ENCODE data around the gene ALDH1A3.
"Not testable (repeated sequence)": the region's sequence is repeated elsewhere in the genome, so short reads cannot be mapped to it uniquely, and the experiment has no call there.

ALDH1A3 gene

DNA sequence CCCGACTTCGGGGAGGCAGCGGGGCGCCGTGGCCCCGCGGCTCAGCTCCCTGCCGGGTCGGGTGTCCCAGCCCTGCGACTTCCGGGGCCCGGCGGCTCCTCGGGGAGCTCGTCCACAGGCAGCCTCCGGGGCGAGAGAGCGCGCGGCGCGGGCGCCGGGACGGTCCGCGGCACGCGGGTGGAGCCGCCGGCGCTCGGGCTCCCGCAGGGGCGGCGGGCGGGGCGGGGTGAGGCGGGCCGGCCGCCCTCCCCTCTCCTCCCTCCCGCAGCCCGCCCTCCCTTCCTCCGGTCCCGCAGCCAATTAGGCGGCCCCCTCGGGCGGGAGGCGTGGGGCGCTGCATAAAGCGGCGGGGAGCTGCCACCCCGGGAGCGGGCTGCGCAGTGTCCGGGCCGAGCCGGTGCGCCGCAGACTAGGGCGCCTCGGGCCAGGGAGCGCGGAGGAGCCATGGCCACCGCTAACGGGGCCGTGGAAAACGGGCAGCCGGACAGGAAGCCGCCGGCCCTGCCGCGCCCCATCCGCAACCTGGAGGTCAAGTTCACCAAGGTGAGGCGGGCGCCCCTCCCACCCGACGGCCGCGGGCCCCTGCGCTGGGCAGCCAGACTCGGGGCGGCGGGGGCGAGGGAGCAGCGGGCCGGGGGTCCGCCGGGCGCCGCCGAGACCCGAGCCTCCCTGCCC is at the start of gene ALDH1A3:
Gene ALDH1A3 (plus strand): TSS at position 368 of the 675 bp plus-strand sequence. CDS start 77 bp downstream, at position 445.
- DNase-seq, result peak; percentile 29 to 39

DNA sequence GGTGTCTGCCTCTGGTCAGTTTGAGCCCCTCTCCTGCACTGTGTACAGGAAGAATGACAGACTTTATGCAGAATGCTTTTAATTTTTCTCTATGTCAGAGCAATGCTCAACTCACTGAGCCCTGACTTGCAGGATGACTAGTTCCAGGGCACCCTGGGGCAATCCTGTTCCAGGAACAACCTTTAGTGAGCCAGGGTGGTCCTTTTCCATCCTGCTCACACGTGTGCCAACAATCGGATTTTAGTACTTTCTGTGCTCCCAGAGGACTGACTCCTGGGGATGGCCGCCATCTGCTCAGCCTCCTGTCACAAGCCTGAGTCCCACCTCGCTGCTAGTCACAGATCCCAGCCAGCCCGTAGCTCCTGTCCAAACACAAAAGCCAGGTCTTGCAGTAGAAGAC is 48.2 kb upstream of the ALDH1A3 start:
- DNase-seq, result no peak

DNA sequence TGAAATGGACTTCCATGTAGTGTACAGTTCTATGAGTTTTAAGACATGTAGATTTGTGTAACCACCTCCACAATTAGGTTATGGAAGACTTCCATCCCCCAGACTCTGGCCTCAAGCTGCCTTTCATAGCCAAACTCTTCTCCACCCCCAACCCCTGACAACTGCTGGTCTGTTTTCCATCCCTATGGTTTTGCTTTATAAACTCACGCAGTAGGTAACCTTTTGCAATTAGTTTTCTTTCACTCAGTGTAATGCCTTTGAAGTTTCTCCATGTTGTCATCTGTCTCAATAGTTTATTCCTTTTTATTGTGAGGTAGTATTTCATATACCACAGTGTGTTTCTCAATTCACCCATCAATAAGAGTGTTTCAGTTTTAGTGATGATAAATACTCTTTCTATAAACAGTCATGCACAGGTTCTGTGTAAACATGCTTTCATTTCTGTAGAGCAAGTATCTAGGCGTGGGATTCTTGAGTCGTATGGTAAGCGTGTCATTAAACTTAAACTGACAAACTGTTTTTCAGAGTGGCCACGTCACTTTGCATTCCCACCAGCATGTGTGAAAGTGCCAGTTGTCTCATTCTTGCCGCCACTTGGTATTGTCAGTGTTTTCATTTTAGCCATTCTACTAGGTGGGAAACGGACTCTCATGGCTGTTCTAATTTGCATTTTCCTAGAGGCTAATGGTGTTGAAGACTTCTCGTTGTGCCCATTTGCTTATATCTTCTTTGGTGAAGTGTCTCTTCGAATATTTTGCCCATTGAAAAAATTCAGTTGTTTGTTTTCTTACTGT is 47.3 kb upstream of the ALDH1A3 start:
- DNase-seq, result no peak

DNA sequence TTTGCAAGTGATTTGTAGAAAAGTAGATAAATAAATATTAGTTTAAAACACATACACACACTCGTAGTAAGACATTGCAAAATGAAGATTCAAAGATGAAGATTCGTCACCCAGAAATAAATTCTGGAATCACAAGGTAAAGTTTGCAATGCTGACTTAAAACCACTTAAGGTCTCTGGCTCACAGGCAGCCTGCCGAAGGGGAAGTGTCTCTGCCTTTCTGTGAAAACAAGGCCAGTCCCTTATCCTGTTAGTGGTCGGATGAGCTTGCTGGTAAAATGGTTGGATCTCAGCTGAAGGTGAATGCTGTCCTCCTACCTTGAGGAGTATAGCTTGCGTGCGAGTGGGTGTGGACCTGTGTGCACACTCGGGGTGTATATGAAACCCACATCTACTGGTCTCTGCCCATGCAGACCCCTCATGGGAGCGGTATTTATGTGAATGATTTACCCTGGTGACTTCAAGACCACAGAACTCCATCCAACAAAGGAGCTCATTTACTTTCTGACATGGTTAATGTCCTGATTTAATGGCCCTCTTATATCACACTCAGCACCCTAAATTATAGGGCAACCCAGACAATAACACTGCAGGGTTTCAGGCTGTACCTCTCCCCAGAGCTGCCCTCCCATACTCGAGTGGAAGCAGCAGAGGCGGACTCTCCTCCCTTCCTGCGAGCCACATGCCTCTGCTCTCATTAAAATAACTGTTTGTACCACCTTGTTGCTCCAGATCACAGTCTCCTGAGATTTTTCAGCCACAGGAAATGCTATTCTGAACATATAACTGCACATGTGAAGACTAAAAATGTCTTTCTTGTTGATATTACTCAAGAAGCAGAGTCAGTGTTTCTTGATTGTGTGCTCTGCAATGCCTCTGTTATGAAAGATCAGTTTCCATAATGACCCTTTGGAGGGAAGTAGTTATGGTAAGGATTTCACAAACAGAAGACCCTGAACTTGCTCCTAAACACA is 45.9 kb upstream of the ALDH1A3 start:
- no peak for DNase-seq

DNA sequence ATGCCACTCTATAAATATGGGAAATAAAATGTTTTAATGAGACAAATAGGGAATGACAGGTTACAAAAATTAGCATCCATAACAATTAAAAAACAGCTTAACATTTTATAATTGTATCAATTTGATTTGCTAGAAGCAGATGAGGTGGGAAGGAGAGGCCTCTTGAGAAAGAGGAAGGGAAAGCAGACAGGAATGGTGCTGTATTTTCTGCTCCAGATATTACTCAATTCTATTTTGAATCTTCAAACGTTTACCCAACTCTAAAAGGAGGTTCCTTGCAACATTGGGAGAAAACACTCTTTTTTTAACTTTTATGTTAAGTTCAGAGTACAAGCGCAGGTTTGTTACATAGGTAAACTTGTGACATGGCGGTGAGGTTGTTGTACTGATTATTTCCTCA is 44.9 kb upstream of the ALDH1A3 start:
- no peak for DNase-seq

DNA sequence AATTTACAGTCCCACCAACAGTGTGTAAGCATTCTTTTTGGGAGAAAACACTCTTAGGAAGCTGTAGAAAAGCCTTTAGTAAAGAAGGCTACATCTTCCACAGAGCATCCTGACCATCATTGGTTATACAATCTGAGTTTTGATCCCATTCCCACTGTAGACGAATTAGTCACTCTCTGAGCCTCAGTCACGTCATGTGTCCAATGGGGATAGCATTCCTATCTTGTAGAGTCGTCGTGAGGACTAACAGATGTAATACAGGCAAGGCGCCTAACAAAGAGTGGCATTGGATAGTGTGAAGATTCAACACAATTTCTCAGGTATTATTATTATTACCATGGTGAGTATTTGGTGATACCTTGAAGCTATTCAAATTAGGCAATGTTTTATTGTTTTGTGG is 44.0 kb upstream of the ALDH1A3 start:
- no peak for DNase-seq

DNA sequence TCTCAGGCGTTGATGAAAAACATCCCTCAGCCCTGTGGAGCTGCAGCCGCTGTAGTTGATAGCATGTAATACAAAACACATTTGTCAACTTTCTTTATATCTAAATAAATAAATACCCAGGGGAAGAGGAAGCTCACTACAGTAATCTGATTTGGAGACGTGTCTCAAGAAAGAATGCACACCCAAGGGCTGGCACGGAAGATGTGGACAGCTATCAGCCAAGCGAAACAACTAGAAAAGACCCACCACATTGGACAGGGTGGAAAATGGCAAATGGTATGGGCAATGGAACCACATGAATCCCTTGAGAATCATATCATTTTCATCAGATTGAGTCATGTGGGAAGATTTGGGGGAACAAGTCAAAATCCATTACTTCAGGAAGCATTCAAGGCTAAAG is 43.1 kb upstream of the ALDH1A3 start:
- no peak for DNase-seq

DNA sequence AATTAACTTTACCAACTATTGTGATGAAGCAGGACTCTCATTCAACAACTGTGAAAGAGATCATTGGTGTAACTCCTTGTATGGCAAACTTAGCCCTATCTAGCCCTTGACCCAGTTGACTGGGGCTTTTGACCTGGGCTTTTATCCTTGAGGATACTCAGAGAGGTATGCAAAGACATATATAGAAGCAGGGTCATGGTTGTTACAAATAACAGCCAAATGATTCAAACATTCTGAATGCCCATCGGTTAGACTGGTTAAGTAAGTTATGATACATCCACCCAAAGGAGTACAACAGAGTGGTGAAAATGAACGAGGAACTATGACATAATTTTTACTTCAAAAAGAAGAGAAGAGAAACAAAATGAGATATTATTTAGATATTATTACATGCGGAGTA is 38.2 kb upstream of the ALDH1A3 start:
- DNase-seq, result no peak

DNA sequence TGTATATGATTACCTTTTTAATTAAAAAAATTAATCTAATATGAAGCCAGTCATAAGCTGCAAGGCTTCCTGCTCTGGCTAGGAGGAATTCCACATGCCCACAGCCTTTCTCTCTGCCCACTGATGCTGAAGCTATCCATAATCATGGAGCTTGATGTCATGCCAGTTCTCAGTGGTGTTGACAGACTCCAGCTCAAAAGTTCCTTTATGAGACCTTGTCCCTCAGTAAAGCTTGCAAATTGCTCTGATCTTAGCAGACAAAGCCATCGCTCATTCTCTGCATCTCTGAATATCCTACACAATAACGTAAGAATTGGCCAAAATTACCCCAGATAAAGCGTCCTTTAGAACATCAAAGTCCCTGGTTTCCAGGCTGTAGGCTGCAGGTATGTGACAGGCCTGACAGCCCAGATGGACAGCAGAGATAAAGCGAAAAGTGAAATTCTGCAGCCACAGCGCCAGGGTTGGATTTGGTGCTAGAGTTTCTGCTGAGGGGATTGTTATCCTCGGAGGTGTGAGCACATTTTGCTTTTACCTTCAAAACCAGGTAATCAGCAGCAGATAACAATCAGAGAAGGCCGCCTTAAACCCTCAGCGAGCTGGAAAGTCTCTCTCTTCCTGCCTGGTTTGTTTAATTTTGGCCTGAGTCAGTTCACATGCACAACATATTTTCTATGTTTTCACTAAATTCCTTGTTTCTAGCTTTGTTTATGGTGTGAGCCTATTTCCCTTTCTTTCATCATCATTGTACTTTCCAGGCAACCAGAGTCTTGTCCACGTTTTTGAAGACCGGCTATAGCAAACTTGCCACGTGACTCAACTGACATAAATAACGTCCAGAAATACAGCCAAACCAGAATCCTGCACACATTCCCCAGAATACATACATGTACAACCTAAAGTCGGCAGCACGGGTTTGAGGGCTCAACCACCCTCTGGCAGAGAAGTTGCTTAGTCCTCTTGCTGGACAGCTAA is 36.6 kb upstream of the ALDH1A3 start:
- no peak for DNase-seq

DNA sequence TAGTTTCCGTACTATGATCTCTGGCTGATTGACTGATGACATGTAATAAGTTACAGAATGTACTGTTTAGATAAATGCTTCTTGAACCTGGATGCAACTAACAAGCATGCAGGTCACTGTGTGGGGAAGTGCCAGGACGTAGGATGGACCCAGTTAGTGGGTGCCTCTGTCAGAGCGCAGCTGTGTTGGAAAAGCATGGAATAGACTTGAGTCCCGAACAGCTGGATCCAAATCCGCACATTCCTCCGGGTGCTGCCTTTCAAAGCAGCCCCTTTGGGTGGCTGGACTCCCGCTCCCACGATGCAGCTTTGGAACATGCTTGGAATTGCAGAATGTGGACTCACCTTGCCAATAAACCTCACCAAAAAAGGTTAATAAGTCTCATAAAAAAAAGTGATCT is 35.5 kb upstream of the ALDH1A3 start:
- no peak for DNase-seq

DNA sequence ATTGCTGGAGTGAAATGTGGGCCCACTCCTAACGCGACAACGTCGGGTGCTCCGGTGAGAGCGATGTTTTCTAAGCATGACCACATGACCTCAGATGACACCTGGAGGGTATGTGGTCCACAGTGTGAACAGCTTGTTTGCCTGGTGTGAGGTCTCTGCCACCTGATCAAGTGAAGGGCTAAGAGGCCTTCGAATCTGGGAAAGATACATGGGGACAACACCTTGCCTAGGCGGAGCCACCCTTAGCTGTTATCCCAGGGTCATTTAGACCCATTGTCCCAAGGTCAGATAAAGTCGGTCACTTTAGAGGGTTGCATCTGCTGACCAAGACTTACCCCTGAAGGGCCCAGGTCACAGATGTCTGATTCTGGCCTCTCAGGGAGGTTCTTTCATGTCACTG is 34.9 kb upstream of the ALDH1A3 start:
- no peak for DNase-seq

DNA sequence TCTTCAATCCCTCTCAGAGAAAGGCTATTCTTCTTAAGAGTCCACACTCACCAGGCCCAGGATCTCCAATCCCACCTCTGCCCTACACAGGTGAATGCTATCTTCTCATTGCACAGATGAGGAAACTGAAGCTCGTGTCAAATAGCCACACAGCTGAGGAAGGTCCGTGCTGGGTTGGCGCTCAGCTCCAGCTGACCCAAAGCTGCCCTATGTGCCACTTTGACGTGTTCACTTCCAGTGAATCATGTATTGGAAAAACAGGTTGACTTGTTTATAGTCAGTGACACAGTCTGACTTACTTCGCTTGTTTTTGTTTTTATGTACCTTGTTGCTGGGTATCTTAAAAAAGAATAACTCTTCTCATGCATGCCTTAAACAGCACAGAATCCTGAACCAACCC is 32.4 kb upstream of the ALDH1A3 start:
- DNase-seq, result no peak

DNA sequence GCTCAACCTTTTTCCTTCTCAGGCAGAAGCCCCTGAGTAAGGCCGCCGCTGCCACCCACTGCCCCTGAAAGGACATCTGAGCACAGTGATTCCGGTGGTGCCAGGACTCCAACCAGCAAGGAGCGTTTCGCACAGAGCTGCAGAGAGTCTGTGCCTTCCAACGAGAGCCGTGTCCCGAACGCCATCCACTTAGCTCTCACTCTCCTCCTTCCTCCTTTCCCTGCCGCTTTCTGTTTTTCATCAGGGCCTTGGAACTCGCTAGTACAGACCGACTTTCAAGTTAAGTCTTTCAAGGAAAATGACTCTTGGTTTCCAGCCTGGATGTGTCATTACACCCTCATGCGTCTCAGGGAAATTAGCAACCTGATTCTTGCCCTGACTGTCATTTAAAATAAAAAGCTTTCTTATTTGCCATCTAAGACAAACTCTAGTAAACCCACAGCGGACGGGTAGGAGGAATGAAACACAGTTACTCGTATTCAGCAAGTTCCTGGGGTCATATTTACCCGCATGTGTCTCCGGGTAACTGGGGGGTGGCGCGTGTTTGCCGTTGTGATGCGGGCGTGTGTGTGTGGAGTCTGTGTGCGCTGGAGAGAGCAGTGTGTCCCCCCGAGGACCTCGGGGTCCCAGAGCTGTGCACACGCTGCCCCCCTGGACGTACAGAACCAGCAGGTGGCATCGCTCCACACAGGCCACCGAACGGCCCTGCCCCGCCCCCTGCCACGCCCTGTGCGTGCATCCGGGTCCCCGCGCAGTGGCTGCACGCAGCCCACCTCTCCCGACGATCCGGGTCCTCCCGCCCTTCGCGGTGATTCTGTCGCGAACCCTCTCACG is 30.4 kb upstream of the ALDH1A3 start:
- DNase-seq, result peak; percentile 67 to 74

DNA sequence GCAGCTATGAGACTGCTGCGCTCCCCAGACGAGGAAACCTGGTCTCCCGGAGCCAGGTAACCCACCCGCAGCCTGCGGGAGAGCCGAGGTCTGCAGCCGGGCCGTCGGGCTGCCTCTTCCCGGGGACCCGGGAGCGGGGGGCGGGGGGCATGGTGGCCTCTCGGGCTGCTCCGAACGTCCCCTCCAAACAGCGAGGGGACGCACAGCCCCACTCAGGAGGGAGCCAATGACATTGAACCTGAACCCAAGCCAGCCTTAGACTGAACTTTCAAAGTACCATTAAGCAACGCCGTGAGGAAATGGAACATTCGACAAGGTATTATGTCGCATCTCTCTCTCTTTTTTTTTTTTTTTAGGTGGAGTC is 29.8 kb upstream of the ALDH1A3 start:
- DNase-seq, result no peak

DNA sequence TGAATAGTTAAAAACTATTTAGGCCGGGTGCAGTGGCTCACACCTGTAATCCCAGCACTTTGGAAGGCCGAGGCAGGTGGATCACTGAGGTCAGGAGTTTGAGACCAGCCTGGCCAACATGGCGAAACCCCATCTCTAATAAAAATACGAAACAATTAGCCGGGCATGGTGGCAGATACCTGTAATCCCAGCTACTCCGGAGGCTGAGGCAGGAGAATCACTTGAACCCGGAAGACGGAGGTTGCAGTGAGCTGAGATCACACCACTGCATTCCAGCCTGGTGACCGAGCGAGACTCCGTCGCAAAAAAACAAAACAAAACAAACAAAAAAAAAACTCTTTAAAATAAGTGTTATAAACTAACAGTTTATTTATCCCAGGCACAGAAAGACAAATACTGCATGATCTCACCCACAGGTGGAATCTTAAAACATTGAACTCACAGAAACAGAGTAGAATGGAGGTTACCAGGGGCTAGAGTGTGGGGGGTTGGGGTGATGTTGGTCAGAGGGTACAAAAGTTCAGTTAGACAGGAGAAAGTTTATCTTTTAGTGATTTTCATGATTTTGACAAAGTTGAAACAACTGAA is 28.1 kb upstream of the ALDH1A3 start:
- not testable (repeated sequence) for DNase-seq

DNA sequence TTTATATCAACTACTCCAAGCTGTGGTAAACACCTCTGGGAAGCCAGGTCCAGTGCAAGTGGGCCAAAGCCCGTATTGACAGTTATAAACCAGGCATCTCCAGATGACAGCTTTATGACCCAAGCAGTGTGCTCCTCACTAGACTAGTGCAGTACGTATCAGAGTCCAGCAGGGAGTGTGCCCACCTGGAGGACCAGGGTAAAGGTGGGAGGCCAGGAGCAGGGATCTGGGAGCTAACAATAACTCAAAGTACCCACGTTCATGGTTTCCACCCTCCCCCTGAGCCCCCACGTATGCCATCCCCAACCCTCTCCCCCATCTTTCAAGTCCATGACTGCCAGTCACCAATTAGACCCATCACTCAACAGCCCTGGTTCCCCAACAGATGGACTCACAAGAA is 27.0 kb upstream of the ALDH1A3 start:
- peak in 1 of 2 experiments; percentile 13 for DNase-seq

DNA sequence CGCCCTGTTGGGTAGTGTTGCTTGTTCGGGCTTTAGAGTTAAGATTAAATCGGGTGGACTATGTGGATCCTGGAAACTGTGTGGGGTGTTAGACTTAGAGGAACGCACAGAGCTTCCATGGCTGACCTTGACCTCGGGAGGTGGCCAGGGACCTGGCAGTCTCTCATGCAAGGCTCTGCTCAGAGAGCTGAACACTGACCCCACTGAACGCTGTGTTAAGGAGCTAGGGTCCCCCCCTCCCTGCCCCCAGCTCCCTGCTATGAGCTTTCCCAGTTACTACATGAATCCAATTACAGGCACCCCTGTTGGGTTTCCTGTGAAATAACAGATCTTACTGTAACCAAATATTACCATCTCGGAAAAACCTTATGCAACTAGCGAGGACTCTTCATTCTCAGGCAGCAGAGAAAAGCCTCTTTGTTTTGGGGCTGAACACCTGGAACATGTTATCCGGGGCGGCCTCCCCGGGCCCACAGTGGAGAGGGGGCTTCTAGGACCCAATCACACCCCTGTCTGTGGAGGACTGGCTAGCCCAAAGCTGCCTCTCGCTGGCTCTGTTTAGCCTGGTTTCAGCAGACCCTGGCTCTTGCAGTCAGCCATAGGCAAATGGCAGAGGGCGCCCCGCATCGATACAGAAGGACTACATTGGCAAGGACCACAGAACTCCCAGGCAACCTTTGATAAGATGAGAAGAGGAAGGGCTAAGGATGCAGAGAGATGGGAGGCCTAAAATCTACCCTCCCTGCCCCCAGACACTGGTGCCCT is 25.8 kb upstream of the ALDH1A3 start:
- DNase-seq, result no peak

DNA sequence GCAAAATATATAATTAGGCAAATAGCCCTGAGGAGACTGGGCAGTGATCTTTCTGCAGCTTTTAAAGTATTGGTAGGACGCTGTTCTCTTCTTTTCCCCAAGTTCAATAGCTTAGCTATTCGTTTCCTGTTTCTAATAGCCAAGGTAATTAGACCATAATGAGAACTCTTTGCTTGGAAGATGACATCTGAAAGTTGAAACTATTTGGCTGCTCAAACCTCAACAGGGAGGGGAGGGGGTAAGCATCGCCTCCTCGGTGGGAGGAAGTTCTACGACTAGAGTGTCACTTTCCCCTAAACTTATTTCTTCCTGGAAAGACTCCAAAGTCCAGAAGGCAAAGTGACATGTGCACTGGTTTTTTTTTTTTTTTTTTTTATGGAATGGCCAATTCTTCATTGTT is 22.8 kb upstream of the ALDH1A3 start:
- no peak for DNase-seq

DNA sequence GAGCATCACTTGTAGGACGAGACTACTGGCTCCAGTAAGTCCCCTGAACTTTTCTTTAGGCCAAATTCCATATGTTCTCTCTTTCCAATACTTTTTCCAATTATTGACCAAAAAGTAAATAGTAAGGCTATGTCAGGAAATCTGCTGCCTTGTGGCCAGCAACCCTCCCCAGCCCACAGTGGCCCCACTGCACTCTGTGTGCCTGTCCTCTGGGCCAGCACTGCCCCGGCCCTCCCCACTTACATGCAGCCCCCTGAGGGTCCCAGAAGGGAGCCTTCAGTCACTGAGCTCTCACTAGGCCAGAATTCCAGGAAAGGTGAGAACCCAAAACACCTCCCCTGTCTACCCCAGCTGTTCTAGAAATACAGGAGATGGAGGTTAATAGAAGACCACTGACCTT is 21.3 kb upstream of the ALDH1A3 start:
- peak in 1 of 2 experiments; percentile 5 for DNase-seq

Measured in activated T-cell treated with anti-CD3 and anti-CD28 coated beads, Interleukin-2, amount 50 U/mL, for 48 hours (primary cell).